Measurements from ENCODE around the gene ZNRF4. TPM values are rescaled to one million over a fixed set of nuclear protein-coding genes. Genes with fewer than 3 reads are reported as not detected.

ZNRF4 gene
- total RNA-seq, 1 donor from 2014 or later, result not detected

DNA sequence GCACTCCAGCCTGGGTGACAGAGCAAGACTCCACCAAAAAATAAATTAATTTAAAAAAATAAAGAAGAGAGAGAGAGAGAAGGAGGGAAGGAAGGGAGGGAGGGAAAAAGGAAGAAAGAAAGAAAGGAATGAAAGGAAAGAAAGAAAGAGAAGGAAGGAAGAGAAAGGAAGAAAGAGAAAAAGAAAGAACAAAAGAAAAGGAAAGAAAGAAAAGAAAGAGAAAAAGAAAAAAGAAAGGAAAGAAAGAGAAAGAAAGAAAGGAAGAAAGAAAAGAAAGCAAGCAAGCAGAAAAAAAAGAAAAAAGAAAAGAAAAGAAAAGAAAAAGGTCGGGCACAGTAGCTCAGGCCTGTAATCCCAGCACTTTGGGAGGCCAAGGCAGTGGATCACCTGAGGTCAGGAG is 14.9 kb upstream of the ZNRF4 start:
- intact Hi-C loops (cut with micrococcal nuclease), result no loop called here

GRCh38 chr19:5443723-5444122 is 11.5 kb upstream of the ZNRF4 start:
- intact Hi-C loops (cut with micrococcal nuclease), result no loop called here

GRCh38 chr19:5444431-5444830 is 10.8 kb upstream of the ZNRF4 start:
- intact Hi-C loops (cut with micrococcal nuclease), result no loop called here

GRCh38 chr19:5445071-5445470 is 10.1 kb upstream of the ZNRF4 start:
- intact Hi-C loops (cut with micrococcal nuclease), result no loop called here

DNA sequence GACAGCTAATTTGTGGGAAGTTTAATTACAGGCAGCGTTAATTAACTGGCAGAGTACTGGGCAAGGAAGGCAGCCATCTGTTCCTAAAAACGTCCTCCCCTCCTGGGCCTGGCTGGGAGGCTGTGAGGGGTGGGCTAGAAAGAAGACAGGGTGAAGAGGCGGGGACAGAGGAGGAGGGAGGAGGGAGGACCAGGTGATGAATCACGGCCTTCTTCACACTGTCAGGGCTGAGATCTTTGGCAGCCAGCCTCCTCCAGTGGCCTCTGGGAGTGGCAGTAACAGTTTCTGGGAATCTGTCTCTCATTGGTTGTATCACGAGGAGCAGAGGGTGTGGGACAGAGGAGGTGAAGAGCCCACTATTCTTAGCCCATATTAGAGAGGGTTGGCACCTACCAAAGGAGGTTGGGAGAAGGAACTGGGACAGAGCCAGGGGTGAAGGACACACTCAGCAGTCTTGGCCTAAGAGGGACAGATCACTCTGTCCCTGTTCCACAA is 9.6 kb upstream of the ZNRF4 start:
- intact Hi-C loops (cut with micrococcal nuclease), result no loop called here

- intact Hi-C loops (cut with micrococcal nuclease), result no loop called here
Measured at GRCh38 chr19:5447700-5448311, 7.4 kb upstream of the ZNRF4 start.

- intact Hi-C loops (cut with micrococcal nuclease), result no loop called here
Measured at GRCh38 chr19:5448374-5448773, 6.8 kb upstream of the ZNRF4 start.

GRCh38 chr19:5450482-5451126 is 4.6 kb upstream of the ZNRF4 start:
- intact Hi-C loops (cut with micrococcal nuclease), result no loop called here

GRCh38 chr19:5451494-5451893 is 3.7 kb upstream of the ZNRF4 start:
- intact Hi-C loops (cut with micrococcal nuclease), result no loop called here

- intact Hi-C loops (cut with micrococcal nuclease), result no loop called here
Measured at GRCh38 chr19:5452594-5453565, 2.3 kb upstream of the ZNRF4 start.

DNA sequence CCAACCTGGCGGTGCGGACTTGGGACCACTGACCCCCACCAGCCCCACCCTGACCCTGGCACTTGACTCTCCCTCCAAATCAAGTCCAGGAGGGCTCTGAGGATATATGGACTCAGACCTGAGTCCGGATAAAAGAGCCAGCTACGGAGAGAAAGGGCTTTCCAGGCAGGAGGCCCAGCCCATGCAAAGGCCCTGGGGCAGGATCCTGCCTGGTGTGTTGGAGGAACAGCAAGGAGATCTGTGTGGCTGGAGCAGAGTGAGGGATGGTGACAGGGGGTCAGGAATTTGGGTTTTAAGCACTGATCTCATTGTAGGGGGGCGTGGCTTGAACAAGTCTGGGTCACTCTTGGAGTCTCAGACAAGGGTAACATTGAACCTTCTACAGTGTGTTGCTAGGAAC is 474 bp upstream of the ZNRF4 start:
- intact Hi-C loops (cut with micrococcal nuclease), result no loop called here

DNA sequence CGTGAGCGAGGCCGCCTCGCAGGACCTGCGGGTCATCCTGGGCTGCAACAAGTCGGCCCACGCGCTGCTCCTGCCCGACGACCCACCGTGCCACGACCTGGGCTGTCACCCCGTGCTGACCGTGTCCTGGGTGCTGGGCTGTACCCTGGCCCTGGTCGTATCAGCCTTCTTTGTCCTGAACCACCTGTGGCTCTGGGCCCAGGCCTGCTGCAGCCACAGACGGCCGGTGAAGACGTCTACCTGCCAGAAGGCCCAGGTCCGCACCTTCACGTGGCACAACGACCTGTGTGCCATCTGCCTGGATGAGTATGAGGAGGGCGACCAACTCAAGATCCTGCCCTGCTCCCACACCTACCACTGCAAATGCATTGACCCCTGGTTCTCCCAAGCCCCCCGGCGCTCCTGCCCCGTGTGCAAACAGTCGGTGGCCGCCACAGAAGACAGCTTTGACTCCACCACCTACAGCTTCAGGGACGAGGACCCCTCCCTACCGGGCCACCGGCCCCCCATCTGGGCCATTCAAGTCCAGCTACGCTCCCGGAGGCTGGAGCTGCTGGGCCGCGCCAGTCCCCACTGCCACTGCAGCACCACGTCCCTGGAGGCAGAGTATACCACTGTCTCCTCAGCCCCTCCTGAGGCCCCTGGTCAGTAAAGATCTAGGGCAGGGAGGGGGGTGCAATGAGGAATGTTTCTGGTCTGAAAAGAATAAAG is 1.1 kb downstream of the ZNRF4 start:
- intact Hi-C loops (cut with micrococcal nuclease), result no loop called here

GRCh38 chr19:5456841-5457200 is 1.6 kb downstream of the ZNRF4 start:
- intact Hi-C loops (cut with micrococcal nuclease), result no loop called here

- intact Hi-C loops (cut with micrococcal nuclease), result no loop called here
Measured at GRCh38 chr19:5457709-5458108, 2.5 kb downstream of the ZNRF4 start.

GRCh38 chr19:5458420-5458819 is 3.2 kb downstream of the ZNRF4 start:
- intact Hi-C loops (cut with micrococcal nuclease), result no loop called here

DNA sequence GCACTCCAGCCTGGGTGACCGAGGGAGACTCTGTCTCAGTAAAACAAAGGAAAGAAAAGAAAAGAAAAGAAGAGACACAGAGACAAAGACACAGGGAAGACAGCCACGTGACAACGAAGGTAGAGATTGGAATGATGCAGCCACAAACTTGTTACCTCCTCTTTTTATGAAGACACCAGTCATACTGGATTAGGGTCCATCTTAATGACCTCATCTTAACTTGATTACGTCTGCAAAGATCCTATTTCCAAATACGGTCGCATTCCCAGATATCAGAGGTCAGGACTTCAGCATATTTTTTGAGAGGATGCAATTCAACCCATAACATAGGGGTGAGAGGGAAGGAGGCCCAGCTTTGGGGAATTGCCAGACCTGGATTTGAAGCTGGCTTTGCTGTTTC is 4.1 kb downstream of the ZNRF4 start:
- intact Hi-C loops (cut with micrococcal nuclease), result no loop called here

DNA sequence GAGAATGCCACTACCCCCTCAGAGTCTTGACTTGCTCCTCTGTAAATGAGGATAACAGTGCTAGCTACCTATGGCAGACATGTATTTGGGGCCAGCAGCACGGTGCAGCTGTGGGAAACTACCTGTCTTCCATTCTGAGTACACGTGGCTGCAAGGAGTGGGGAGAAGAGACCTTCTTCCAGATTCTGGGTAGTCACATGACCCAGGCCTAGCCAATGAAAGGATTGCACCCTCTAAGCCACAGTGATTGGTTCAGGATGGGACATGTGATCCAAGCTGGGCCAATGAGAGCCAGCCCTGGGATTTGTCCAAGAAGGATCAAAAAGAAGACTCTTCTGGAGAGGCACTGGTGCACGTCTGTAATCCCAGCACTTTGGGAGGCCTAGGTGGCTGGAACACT is 5.5 kb downstream of the ZNRF4 start:
- intact Hi-C loops (cut with micrococcal nuclease), result no loop called here

DNA sequence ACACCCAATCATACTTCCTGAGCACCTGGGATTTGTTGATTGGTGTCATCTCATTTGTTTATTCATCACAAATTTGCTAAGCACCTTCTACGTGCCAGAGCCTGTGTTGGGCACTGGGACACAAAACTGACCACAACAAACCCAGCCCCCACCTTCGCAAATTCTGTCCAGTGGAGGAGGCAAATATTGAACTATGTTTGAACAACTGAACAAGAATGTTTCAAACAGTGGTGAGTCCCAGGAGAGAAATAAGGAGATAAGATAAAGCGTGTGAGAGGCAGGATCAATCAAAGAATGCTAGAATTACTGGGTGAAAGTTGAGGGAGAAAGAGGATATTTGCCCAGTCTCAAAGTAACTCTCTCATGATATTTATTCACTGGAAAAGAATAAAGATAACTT is 8.7 kb downstream of the ZNRF4 start:
- intact Hi-C loops (cut with micrococcal nuclease), result no loop called here

- intact Hi-C loops (cut with micrococcal nuclease), result no loop called here
Measured at GRCh38 chr19:5466072-5466471, 10.9 kb downstream of the ZNRF4 start.

DNA sequence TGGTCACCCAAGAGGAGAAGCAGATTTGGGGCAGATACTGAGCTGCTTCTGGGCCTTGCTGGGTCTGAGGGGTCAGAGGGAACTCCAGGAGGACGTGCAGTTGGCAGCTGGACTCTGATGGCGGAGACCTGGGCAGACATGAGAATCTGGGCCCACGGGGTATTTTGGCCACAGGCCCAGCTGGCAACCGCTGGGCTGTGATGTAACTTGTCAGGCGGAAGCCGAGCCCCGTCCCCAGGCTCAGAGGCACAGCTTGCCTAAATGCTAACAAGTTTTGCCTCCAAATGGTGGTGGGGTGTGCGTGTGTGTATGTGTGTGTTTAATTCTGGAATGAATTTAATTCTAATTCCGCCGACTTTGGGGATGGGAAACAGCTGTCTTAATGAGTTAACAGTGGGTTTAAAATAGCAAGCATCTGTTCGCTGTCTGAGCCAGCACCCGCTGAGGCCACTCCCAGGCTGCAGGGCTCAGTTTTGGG is 11.6 kb downstream of the ZNRF4 start:
- intact Hi-C loops (cut with micrococcal nuclease), result no loop called here

- intact Hi-C loops (cut with micrococcal nuclease), result no loop called here
Measured at GRCh38 chr19:5470264-5470671, 15.1 kb downstream of the ZNRF4 start.
